UCSD-AML1 (cell line): ENCODE results near the gene WNT5B.
A peak's percentile ranks its signal among the peaks of the same experiment; 100 is the strongest.

ENCODE experiments used
- DNase-seq: peaks from one replicate; lab custom pipeline; 2025; ENCODE audit not compliant: unreplicated experiment; lab: John Stamatoyannopoulos, UW

Gene WNT5B

GRCh38 chr12:1629338-1630132, 504 bp downstream of the WNT5B start:
- no peak for DNase-seq

GRCh38 chr12:1630133-1630826, 1.2 kb downstream of the WNT5B start:
- DNase-seq = peak; percentile 39

- no peak for DNase-seq
These were observed 2.0 kb downstream of the WNT5B start for GRCh38 chr12:1630827-1631591.

GRCh38 chr12:1632702-1633101, 3.7 kb downstream of the WNT5B start:
- DNase-seq = no peak

GRCh38 chr12:1633459-1633858, 4.4 kb downstream of the WNT5B start:
- DNase-seq = no peak

GRCh38 chr12:1634149-1634548, 5.1 kb downstream of the WNT5B start:
- DNase-seq = no peak

GRCh38 chr12:1634590-1635191, 5.7 kb downstream of the WNT5B start:
- DNase-seq = peak; percentile 78

- DNase-seq = no peak
These were observed 6.5 kb downstream of the WNT5B start for GRCh38 chr12:1635301-1636095.

GRCh38 chr12:1638203-1638602, 9.2 kb downstream of the WNT5B start:
- DNase-seq = no peak

- DNase-seq = no peak
These were observed 10.5 kb downstream of the WNT5B start for GRCh38 chr12:1639538-1639937.

GRCh38 chr12:1640328-1641234, 11.6 kb downstream of the WNT5B start:
- no peak for DNase-seq

- no peak for DNase-seq
These were observed 13.5 kb downstream of the WNT5B start for GRCh38 chr12:1642513-1642912.

- no peak for DNase-seq
These were observed 14.0 kb downstream of the WNT5B start for GRCh38 chr12:1643043-1643442.

- no peak for DNase-seq
These were observed 15.0 kb downstream of the WNT5B start for GRCh38 chr12:1643905-1644533.

GRCh38 chr12:1644534-1645438, 15.8 kb downstream of the WNT5B start:
- no peak for DNase-seq

- no peak for DNase-seq
These were observed 16.8 kb downstream of the WNT5B start for GRCh38 chr12:1645819-1646218.

GRCh38 chr12:1646569-1647284, 17.7 kb downstream of the WNT5B start:
- DNase-seq = no peak
